Suprapubic skin (tissue), 4 donors: Measurements from ENCODE around the gene C2CD2L. TPM values are rescaled to one million over a fixed set of nuclear protein-coding genes. Genes with fewer than 3 reads are reported as not detected.
"Not testable (repeated sequence)": the region's sequence is repeated elsewhere in the genome, so short reads cannot be mapped to it uniquely, and the experiment has no call there.

Experiments used
- DNase-seq, 2 donors: peaks; one replicate each; pipeline ENCODE4 v3.0.0-alpha.2; 2019; ENCODE audit warnings: low spot score in 2 of 2
- H3K27ac ChIP-seq: fragments of 200-600 bp; sonication (generic); one replicate; pipeline ENCODE4 v1.5.1; 2019
- H3K27me3 ChIP-seq: fragments of 200-600 bp; sonication (generic); one replicate; pipeline ENCODE4 v1.5.1; 2019
- H3K36me3 ChIP-seq: fragments of 200-600 bp; sonication (generic); one replicate; pipeline ENCODE4 v1.5.1; 2019
- H3K4me1 ChIP-seq: fragments of 200-600 bp; sonication (generic); one replicate; pipeline ENCODE4 v1.5.1; 2019
- H3K4me3 ChIP-seq: fragments of 200-600 bp; sonication (generic); one replicate; pipeline ENCODE4 v1.5.1; 2019; ENCODE audit warnings: mild to moderate bottlenecking
- H3K9me3 ChIP-seq: fragments of 200-600 bp; sonication (generic); one replicate; pipeline ENCODE4 v1.5.1; 2019
- CTCF ChIP-seq, 2 donors: fragments of 200-600 bp in 1 of 2; fragments of 450-650 bp in 1 of 2; sonication (generic) in 1 of 2; IDR thresholded peaks; one replicate each; pipeline ENCODE4 v1.5.1; 2016 to 2019; ENCODE audit warnings: antibody characterized with exemption in 2 of 2, mild to moderate bottlenecking in 1 of 2, moderate library complexity in 1 of 2
- EP300 ChIP-seq: sonication (generic); formaldehyde crosslinking; IDR thresholded peaks from one replicate; pipeline ENCODE4 v1.6.1; 2017; ENCODE audit warnings: antibody characterized with exemption
- POLR2A ChIP-seq, 2 donors: fragments of 450-650 bp; IDR thresholded peaks; one replicate each; pipeline ENCODE4 v1.6.1; 2017; ENCODE audit warnings: antibody characterized with exemption in 2 of 2, mild to moderate bottlenecking in 2 of 2, moderate library complexity in 2 of 2
- POLR2AphosphoS5 ChIP-seq, 3 donors: sonication (generic); formaldehyde crosslinking; IDR thresholded peaks; one replicate each; pipeline ENCODE4 v1.6.1; 2017; ENCODE audit warnings: antibody characterized with exemption in 3 of 3
- WGBS: methylation state at CpG from one replicate; pipeline ENCODE4 v1.1.5; 2018; 5-methylcytosine and 5-hydroxymethylcytosine counted together
- total RNA-seq, 4 donors: library from RNA; depleted of rRNA; stranded (reverse); fragments of >200 nt; gene quantifications; one replicate each; pipeline ENCODE4 v1.1.0, GENCODE V29; 2016

C2CD2L gene
- total RNA-seq, 4 donors from 2014 or later, result 20.1 to 25.9 (median 21.5) TPM

GRCh38 chr11:119121811-119122124 is 14.6 kb downstream of the C2CD2L start:
- DNase-seq, result no peak
- Histone ChIP-seq H3K9me3 (no peaks in the 10 kb centered on the region), H3K36me3 (peaks cover 9% of the 10 kb centered on the region), H3K27me3 (no peaks in the 10 kb centered on the region), H3K4me1 (peaks cover 38% of the 10 kb centered on the region), H3K27ac (peak overlapping the region; percentile 85), H3K4me3 (peak overlapping the region; percentile 63)
- WGBS, result 3% methylated on average over 16 of the region's 20 CpGs
- TF ChIP-seq POLR2AphosphoS5 (IDR thresholded peaks at IDR 0.05), result no peak

DNA sequence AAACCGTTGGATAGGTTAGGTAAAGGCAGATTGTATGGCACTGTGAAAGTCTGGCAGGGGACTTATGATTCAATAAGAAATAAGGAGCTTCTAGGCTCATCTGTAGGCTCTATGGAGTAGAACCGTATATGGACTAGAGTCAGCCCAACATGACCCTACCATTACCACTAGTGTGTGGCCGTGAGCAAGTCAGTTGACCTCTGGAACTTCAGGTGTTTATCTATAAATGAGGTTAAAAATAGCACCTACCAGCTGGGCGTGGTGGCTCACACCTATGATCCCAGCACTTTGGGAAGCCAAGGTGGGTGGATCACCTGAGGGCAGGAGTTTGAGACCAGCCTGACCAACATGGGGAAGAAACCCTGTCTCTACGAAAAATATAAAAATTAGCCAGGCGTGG is 18.7 kb downstream of the C2CD2L start:
- 74% methylated on average over 6 of the region's 6 CpGs for WGBS
- TF ChIP-seq POLR2A (IDR thresholded peaks at IDR 0.05) (no peak), POLR2AphosphoS5 (IDR thresholded peaks at IDR 0.05) (no peak), CTCF (IDR thresholded peaks at IDR 0.05) (no peak), EP300 (no peak)
- peaks cover 34% of the 10 kb centered on the region for H3K36me3 ChIP-seq
- H3K4me1 ChIP-seq, result peaks cover 34% of the 10 kb centered on the region
- H3K27ac ChIP-seq, result no peak overlapping the region
- H3K9me3 ChIP-seq, result no peaks in the 10 kb centered on the region
- H3K27me3 ChIP-seq, result no peaks in the 10 kb centered on the region
- H3K4me3 ChIP-seq, result no peak overlapping the region
- DNase-seq, result no peak

DNA sequence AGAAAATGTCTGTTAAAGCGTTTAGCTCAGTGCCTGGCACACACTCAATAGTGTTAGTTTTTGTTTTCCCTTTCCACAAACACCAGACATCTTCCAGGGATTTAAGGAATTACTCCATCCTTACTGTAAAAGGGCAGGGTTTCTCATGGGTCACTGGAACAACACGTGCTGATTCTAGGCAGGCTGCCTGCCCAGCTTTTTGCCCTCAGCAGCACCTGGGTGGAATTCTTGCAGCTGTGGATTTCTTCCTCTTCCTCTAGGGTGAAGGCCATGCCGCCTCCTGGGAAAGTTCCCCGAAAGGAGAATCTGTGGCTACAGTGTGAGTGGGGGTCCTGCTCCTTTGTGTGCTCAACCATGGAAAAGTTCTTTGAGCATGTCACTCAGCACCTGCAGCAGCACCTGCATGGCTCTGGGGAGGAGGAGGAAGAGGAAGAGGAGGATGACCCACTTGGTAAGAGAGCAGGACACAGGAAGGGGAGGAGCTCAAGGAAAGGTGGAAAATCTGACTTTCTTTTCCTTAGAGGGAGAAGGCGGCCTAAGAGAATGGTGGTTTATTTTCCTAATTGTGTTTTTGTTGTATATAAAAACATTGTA is 19.6 kb downstream of the C2CD2L start:
- H3K36me3 ChIP-seq, result peaks cover 43% of the 10 kb centered on the region
- no peak overlapping the region for H3K4me3 ChIP-seq
- no peaks in the 10 kb centered on the region for H3K9me3 ChIP-seq
- no peak for DNase-seq
- peaks cover 32% of the 10 kb centered on the region for H3K4me1 ChIP-seq
- TF ChIP-seq POLR2AphosphoS5 (IDR thresholded peaks at IDR 0.05) (no peak), CTCF (IDR thresholded peaks at IDR 0.05) (no peak), POLR2A (IDR thresholded peaks at IDR 0.05) (no peak), EP300 (no peak)
- no peak overlapping the region for H3K27ac ChIP-seq
- no peaks in the 10 kb centered on the region for H3K27me3 ChIP-seq
- whole genome bisulfite sequencing, result 55% methylated on average over 5 of the region's 5 CpGs

- Histone ChIP-seq H3K4me1 (peaks cover 14% of the 10 kb centered on the region), H3K27me3 (no peaks in the 10 kb centered on the region), H3K36me3 (peaks cover 65% of the 10 kb centered on the region), H3K4me3 (no peak overlapping the region), H3K27ac (no peak overlapping the region), H3K9me3 (no peaks in the 10 kb centered on the region)
- WGBS, result 74% methylated on average over 3 of the region's 3 CpGs
- TF ChIP-seq EP300, result no peak
- no peak for TF ChIP-seq POLR2A (IDR thresholded peaks at IDR 0.05)
- no peak for TF ChIP-seq CTCF (IDR thresholded peaks at IDR 0.05)
- TF ChIP-seq POLR2AphosphoS5 (IDR thresholded peaks at IDR 0.05), result no peak
- no peak for DNase-seq
Observed at GRCh38 chr11:119130662-119131061, 23.5 kb downstream of the C2CD2L start.

GRCh38 chr11:119134389-119134978 is 27.3 kb downstream of the C2CD2L start:
- Histone ChIP-seq H3K27ac (no peak overlapping the region), H3K9me3 (no peaks in the 10 kb centered on the region), H3K27me3 (no peaks in the 10 kb centered on the region), H3K36me3 (peaks cover 54% of the 10 kb centered on the region), H3K4me3 (no peak overlapping the region), H3K4me1 (no peaks in the 10 kb centered on the region)
- WGBS, result 83% methylated on average over 1 of the region's 4 CpGs
- TF ChIP-seq CTCF (IDR thresholded peaks at IDR 0.05) (peak in 1 of 2 donors; percentile 59), POLR2AphosphoS5 (IDR thresholded peaks at IDR 0.05) (no peak)
- no peak for DNase-seq

DNA sequence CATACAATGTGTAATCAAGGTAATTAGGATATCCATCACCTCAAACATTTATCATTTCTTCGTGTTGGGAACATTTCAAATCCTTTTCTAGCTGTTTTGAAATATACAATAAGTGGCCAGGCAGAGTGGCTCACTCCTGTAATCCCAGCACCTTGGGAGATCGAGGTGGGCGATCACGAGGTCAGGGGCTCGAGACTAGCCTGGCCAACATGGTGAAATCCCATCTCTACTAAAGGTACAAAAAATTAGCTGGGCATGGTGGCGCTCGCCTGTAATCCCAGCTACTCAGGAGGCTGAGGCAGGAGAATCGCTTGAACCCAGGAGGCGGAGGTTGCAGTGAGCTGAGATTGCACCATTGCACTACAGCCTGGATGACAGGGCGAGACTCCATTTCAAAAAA is 32.1 kb downstream of the C2CD2L start:
- WGBS, result 91% methylated on average over 10 of the region's 10 CpGs
- not testable (repeated sequence) for H3K27ac ChIP-seq, H3K9me3 ChIP-seq, DNase-seq, H3K4me1 ChIP-seq, H3K27me3 ChIP-seq, H3K4me3 ChIP-seq, H3K36me3 ChIP-seq
